HL-60 (cell line): Measurements from ENCODE around the gene DNAH2.

Experiments used
- DNase-seq, 2 experiments: peaks; one replicate each; pipeline ENCODE4 v3.0.0-alpha.2; 2010 to 2020; ENCODE audit warnings: low read depth in 1 of 2, low spot score in 1 of 2
- H3K27ac ChIP-seq: fragments of 250-450 bp; sonication (Bioruptor Pico); replicated peaks from 2 replicates; pipeline ENCODE4 v1.5.1; 2020; ENCODE audit warnings: mild to moderate bottlenecking, moderate library complexity
- H3K27me3 ChIP-seq: fragments of 250-450 bp; sonication (Bioruptor Pico); 2 replicates; pipeline ENCODE4 v1.5.1; 2021; ENCODE audit warnings: mild to moderate bottlenecking, moderate library complexity; ENCODE audit not compliant: insufficient read depth, poor library complexity, severe bottlenecking
- H3K4me3 ChIP-seq: replicated peaks from 2 replicates; pipeline ENCODE4 v1.5.1; 2011; ENCODE audit warnings: mild to moderate bottlenecking, control low read depth, low read length; ENCODE audit not compliant: insufficient read depth
- GABPA ChIP-seq: IDR thresholded peaks from 2 replicates; pipeline ENCODE4 v1.6.1; 2012; ENCODE audit warnings: low read depth
- POLR2AphosphoS5 ChIP-seq: IDR thresholded peaks from 2 replicates; pipeline ENCODE4 v1.6.1; 2012; ENCODE audit warnings: low read depth
- SPI1 ChIP-seq: IDR thresholded peaks from 2 replicates; pipeline ENCODE4 v1.6.1; 2012; ENCODE audit warnings: low read depth, mild to moderate bottlenecking, borderline replicate concordance
- long read RNA-seq: library from polyadenylated mRNA; unstranded; transcript quantifications from one replicate; pipeline ENCODE4 v2.0.0, GENCODE V29; 2020
- TF ChIP-seq, protein P1 (sequence below): IDR thresholded peaks from one replicate; pipeline ENCODE4 v1.5.1; 2011; ENCODE audit warnings: low read length, control low read depth, inconsistent platforms; ENCODE audit not compliant: insufficient read depth
- TF ChIP-seq, protein P2 (sequence below): IDR thresholded peaks from 2 replicates; pipeline ENCODE4 v1.6.1; 2012; ENCODE audit warnings: low read depth; ENCODE audit not compliant: insufficient replicate concordance

The DNAH2 gene, protein sequence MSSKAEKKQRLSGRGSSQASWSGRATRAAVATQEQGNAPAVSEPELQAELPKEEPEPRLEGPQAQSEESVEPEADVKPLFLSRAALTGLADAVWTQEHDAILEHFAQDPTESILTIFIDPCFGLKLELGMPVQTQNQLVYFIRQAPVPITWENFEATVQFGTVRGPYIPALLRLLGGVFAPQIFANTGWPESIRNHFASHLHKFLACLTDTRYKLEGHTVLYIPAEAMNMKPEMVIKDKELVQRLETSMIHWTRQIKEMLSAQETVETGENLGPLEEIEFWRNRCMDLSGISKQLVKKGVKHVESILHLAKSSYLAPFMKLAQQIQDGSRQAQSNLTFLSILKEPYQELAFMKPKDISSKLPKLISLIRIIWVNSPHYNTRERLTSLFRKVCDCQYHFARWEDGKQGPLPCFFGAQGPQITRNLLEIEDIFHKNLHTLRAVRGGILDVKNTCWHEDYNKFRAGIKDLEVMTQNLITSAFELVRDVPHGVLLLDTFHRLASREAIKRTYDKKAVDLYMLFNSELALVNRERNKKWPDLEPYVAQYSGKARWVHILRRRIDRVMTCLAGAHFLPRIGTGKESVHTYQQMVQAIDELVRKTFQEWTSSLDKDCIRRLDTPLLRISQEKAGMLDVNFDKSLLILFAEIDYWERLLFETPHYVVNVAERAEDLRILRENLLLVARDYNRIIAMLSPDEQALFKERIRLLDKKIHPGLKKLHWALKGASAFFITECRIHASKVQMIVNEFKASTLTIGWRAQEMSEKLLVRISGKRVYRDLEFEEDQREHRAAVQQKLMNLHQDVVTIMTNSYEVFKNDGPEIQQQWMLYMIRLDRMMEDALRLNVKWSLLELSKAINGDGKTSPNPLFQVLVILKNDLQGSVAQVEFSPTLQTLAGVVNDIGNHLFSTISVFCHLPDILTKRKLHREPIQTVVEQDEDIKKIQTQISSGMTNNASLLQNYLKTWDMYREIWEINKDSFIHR (N-terminal part only)
- long read RNA-seq, result 0 reads

GRCh38 chr17:7716901-7717755, at the start of gene DNAH2:
DNAH2 (plus strand) TSS chr17:7717744; CDS start chr17:7719735, 1,991 bp downstream.
- DNase-seq, result peak; percentile 6 to 38
- Histone ChIP-seq H3K27me3 (no peaks in the 10 kb centered on the region), H3K4me3 (peak within 1 kb of the TSS; percentile 15), H3K27ac (no peak within 1 kb of the TSS)
- TF ChIP-seq, protein P1, sequence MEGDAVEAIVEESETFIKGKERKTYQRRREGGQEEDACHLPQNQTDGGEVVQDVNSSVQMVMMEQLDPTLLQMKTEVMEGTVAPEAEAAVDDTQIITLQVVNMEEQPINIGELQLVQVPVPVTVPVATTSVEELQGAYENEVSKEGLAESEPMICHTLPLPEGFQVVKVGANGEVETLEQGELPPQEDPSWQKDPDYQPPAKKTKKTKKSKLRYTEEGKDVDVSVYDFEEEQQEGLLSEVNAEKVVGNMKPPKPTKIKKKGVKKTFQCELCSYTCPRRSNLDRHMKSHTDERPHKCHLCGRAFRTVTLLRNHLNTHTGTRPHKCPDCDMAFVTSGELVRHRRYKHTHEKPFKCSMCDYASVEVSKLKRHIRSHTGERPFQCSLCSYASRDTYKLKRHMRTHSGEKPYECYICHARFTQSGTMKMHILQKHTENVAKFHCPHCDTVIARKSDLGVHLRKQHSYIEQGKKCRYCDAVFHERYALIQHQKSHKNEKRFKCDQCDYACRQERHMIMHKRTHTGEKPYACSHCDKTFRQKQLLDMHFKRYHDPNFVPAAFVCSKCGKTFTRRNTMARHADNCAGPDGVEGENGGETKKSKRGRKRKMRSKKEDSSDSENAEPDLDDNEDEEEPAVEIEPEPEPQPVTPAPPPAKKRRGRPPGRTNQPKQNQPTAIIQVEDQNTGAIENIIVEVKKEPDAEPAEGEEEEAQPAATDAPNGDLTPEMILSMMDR, result no peak
- TF ChIP-seq, protein P2, sequence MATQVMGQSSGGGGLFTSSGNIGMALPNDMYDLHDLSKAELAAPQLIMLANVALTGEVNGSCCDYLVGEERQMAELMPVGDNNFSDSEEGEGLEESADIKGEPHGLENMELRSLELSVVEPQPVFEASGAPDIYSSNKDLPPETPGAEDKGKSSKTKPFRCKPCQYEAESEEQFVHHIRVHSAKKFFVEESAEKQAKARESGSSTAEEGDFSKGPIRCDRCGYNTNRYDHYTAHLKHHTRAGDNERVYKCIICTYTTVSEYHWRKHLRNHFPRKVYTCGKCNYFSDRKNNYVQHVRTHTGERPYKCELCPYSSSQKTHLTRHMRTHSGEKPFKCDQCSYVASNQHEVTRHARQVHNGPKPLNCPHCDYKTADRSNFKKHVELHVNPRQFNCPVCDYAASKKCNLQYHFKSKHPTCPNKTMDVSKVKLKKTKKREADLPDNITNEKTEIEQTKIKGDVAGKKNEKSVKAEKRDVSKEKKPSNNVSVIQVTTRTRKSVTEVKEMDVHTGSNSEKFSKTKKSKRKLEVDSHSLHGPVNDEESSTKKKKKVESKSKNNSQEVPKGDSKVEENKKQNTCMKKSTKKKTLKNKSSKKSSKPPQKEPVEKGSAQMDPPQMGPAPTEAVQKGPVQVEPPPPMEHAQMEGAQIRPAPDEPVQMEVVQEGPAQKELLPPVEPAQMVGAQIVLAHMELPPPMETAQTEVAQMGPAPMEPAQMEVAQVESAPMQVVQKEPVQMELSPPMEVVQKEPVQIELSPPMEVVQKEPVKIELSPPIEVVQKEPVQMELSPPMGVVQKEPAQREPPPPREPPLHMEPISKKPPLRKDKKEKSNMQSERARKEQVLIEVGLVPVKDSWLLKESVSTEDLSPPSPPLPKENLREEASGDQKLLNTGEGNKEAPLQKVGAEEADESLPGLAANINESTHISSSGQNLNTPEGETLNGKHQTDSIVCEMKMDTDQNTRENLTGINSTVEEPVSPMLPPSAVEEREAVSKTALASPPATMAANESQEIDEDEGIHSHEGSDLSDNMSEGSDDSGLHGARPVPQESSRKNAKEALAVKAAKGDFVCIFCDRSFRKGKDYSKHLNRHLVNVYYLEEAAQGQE, result no peak
- TF ChIP-seq GABPA, result no peak
- TF ChIP-seq POLR2AphosphoS5, result no peak
- TF ChIP-seq SPI1, result no peak

- no peak for DNase-seq
- Histone ChIP-seq H3K27me3 (no peaks in the 10 kb centered on the region), H3K27ac (no peak overlapping the region), H3K4me3 (no peak overlapping the region)
- TF ChIP-seq, protein P2, result no peak
- TF ChIP-seq SPI1, result no peak
- TF ChIP-seq, protein P1, result no peak
- no peak for TF ChIP-seq GABPA
- TF ChIP-seq POLR2AphosphoS5, result no peak
These were observed 49.1 kb upstream of the DNAH2 start for GRCh38 chr17:7668482-7668881.

DNA sequence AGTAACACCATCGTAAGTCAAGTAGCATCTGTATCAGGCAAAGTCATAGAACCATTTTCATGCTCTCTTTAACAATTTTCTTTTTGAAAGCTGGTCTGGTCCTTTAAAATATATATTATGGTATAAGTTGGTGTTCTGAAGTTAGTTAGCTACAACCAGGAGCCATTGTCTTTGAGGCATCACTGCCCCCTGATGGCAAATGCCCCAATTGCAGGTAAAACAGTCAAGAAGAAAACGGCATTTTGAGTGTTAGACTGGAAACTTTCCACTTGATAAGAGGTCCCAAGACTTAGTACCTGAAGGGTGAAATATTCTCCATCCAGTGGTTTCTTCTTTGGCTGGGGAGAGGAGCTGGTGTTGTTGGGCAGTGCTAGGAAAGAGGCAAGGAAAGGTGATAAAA, 44.3 kb upstream of the DNAH2 start:
- DNase-seq, result no peak
- Histone ChIP-seq H3K27me3 (no peaks in the 10 kb centered on the region), H3K4me3 (no peak overlapping the region), H3K27ac (no peak overlapping the region)
- no peak for TF ChIP-seq GABPA
- TF ChIP-seq POLR2AphosphoS5, result no peak
- TF ChIP-seq, protein P2, result no peak
- TF ChIP-seq, protein P1, result no peak
- TF ChIP-seq SPI1, result no peak
